Keratinocyte (primary cell): Measurements from ENCODE around the gene NADK2. TPM values are rescaled to one million over a fixed set of nuclear protein-coding genes. Genes with fewer than 3 reads are reported as not detected.

ENCODE experiments used
- DNase-seq: peaks from one replicate; pipeline ENCODE4 v3.0.0-alpha.2; 2011; ENCODE audit warnings: low read depth, missing footprints, low spot score
- FAIRE-seq: peaks from 2 replicates; lab custom pipeline; 2011; peaks lifted over from hg19 to GRCh38; lab: Jason Lieb, UNC
- H2AFZ ChIP-seq: 2 replicates; pipeline ENCODE4 v1.6.0; 2012; ENCODE audit warnings: low read length, control low read depth, inconsistent platforms; ENCODE audit not compliant: control insufficient read depth
- H3K27ac ChIP-seq: 2 replicates; pipeline ENCODE4 v1.5.1; 2011; ENCODE audit warnings: low read length; ENCODE audit not compliant: control insufficient read depth, insufficient read depth
- H3K27me3 ChIP-seq: 3 replicates; pipeline ENCODE4 v1.6.0; 2011; ENCODE audit warnings: low read length; ENCODE audit not compliant: control insufficient read depth, insufficient read depth; ENCODE audit errors: extremely low read depth
- H3K36me3 ChIP-seq, 2 experiments: 2 replicates in 1 of 2; 3 replicates in 1 of 2; pipeline ENCODE4 v1.5.1; 2011; ENCODE audit warnings: low read length in 2 of 2, mild to moderate bottlenecking in 1 of 2; ENCODE audit not compliant: control insufficient read depth in 2 of 2, insufficient read depth in 2 of 2; ENCODE audit errors: extremely low read depth in 1 of 2
- H3K4me1 ChIP-seq: 3 replicates; pipeline ENCODE4 v1.5.1; 2011; ENCODE audit warnings: low read length; ENCODE audit not compliant: control insufficient read depth, insufficient read depth; ENCODE audit errors: extremely low read depth
- H3K4me2 ChIP-seq: 3 replicates; pipeline ENCODE4 v1.6.0; 2011; ENCODE audit warnings: low read depth, low read length; ENCODE audit not compliant: control insufficient read depth, insufficient read depth; ENCODE audit errors: extremely low read depth
- H3K4me3 ChIP-seq, 3 experiments: fragments of 200-600 bp in 1 of 3; sonication (generic) in 1 of 3; 2 replicates in 2 of 3; 3 replicates in 1 of 3; pipeline ENCODE4 v1.5.1; 2011 to 2016; ENCODE audit warnings: low read length in 3 of 3, mild to moderate bottlenecking in 3 of 3, control low read depth in 2 of 3, inconsistent platforms in 1 of 3, low read depth in 1 of 3, mixed read lengths in 1 of 3, mixed run types in 1 of 3, moderate library complexity in 1 of 3; ENCODE audit not compliant: control insufficient read depth in 2 of 3, insufficient read depth in 2 of 3; ENCODE audit errors: extremely low read depth in 1 of 3
- H3K79me2 ChIP-seq: 2 replicates; pipeline ENCODE4 v1.6.0; 2012; ENCODE audit warnings: low read length; ENCODE audit not compliant: control insufficient read depth, insufficient read depth
- H3K9ac ChIP-seq: 3 replicates; pipeline ENCODE4 v1.6.0; 2011; ENCODE audit warnings: low read length; ENCODE audit not compliant: control insufficient read depth, insufficient read depth; ENCODE audit errors: extremely low read depth
- H3K9me1 ChIP-seq: 3 replicates; pipeline ENCODE4 v1.6.0; 2011; ENCODE audit warnings: low read length; ENCODE audit not compliant: control insufficient read depth, insufficient read depth; ENCODE audit errors: extremely low read depth
- H3K9me3 ChIP-seq: 2 replicates; pipeline ENCODE4 v1.5.1; 2012; ENCODE audit warnings: low read depth, low read length; ENCODE audit not compliant: control insufficient read depth
- H4K20me1 ChIP-seq: 3 replicates; pipeline ENCODE4 v1.6.0; 2011; ENCODE audit warnings: low read length; ENCODE audit not compliant: control insufficient read depth, insufficient read depth; ENCODE audit errors: extremely low read depth
- EZH2 ChIP-seq: IDR thresholded peaks from one replicate; pipeline ENCODE4 v1.6.1; 2012; ENCODE audit warnings: inconsistent platforms, mild to moderate bottlenecking, low read length, moderate library complexity
- dilution Hi-C: fragments of 300-500 bp; cut with MboI; formaldehyde crosslinking; loops from one replicate; pipeline ENCODE4 v1.7.0; 2020; ENCODE audit warnings: low sequenced_read_pairs; ENCODE audit not compliant: extremely low pct_ligation_motif_present
- polyA plus RNA-seq, 5 experiments: library from polyadenylated mRNA; depleted of rRNA in 3 of 5; stranded (reverse) in 3 of 5; stranded (forward) in 1 of 5; unstranded in 1 of 5; fragments of >200 nt; gene quantifications; 1 replicate in 1 of 5; 2 replicates in 3 of 5; 3 replicates in 1 of 5; pipeline versions ENCODE4 v1.2.1 to v1.2.3, GENCODE V29; 2011 to 2012; ENCODE audit warnings: missing spikeins in 2 of 5, low read depth in 1 of 5, low replicate concordance in 1 of 5
- TF ChIP-seq, protein P1 (sequence below), 3 experiments: IDR thresholded peaks in 1 of 3; conservative IDR thresholded peaks in 1 of 3; optimal IDR thresholded peaks in 1 of 3; 2 replicates in 2 of 3; 3 replicates in 1 of 3; pipeline versions ENCODE3 to v1.5.1; 2011; ENCODE audit warnings: low read length in 3 of 3, mild to moderate bottlenecking in 3 of 3, moderate library complexity in 2 of 3, control low read depth in 1 of 3, inconsistent platforms in 1 of 3; ENCODE audit not compliant: insufficient read depth in 2 of 3; ENCODE audit errors: extremely low read depth in 1 of 3

NADK2 gene
- polyA plus RNA-seq, 1 donor (not counting 4 experiments of a cell fraction or from before 2014, with no cell fraction given) = 15.4 TPM

DNA sequence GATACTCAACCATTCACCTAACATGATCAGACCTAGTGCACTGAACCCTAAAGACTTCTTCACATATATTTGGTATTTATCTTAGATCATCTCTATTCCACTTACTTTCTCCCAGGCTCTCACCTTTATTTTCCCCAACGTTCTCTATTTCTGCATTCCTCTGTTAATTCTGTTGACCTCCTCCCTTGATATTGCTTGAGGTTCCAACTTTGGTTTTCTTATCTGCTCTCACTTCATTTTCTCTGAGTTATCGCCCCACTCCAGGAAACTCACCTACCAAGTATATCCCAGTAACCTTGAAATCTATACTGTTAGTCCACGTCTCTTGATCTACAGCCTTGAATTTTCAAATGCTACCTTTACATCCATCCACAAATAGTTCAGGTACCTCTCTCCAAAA, 9.2 kb downstream of the NADK2 start:
- Histone ChIP-seq H2AFZ (no peak overlapping the region), H3K4me3 (no peak overlapping the region), H3K4me1 (peaks cover under 1% of the 10 kb centered on the region), H3K79me2 (peaks cover under 1% of the 10 kb centered on the region), H3K9ac (no peak overlapping the region), H3K27ac (no peak overlapping the region), H3K9me1 (no peaks in the 10 kb centered on the region), H3K27me3 (no peaks in the 10 kb centered on the region), H4K20me1 (no peaks in the 10 kb centered on the region), H3K4me2 (no peak overlapping the region), H3K9me3 (no peaks in the 10 kb centered on the region), H3K36me3 (no peaks in the 10 kb centered on the region)
- dilution Hi-C loops = no loop called here
- FAIRE-seq (no peak), DNase-seq (no peak)
- TF ChIP-seq, protein P1, sequence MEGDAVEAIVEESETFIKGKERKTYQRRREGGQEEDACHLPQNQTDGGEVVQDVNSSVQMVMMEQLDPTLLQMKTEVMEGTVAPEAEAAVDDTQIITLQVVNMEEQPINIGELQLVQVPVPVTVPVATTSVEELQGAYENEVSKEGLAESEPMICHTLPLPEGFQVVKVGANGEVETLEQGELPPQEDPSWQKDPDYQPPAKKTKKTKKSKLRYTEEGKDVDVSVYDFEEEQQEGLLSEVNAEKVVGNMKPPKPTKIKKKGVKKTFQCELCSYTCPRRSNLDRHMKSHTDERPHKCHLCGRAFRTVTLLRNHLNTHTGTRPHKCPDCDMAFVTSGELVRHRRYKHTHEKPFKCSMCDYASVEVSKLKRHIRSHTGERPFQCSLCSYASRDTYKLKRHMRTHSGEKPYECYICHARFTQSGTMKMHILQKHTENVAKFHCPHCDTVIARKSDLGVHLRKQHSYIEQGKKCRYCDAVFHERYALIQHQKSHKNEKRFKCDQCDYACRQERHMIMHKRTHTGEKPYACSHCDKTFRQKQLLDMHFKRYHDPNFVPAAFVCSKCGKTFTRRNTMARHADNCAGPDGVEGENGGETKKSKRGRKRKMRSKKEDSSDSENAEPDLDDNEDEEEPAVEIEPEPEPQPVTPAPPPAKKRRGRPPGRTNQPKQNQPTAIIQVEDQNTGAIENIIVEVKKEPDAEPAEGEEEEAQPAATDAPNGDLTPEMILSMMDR (optimal IDR thresholded peaks at IDR 0.05 in 1 of 3, IDR thresholded peaks at IDR 0.05 in 1 of 3, conservative IDR thresholded peaks at IDR 0.05 in 1 of 3; ENCODE audit: extremely low read depth in 1 of 3, insufficient read depth in 2 of 3, low read length in 3 of 3) = no peak
- no peak for TF ChIP-seq EZH2

DNA sequence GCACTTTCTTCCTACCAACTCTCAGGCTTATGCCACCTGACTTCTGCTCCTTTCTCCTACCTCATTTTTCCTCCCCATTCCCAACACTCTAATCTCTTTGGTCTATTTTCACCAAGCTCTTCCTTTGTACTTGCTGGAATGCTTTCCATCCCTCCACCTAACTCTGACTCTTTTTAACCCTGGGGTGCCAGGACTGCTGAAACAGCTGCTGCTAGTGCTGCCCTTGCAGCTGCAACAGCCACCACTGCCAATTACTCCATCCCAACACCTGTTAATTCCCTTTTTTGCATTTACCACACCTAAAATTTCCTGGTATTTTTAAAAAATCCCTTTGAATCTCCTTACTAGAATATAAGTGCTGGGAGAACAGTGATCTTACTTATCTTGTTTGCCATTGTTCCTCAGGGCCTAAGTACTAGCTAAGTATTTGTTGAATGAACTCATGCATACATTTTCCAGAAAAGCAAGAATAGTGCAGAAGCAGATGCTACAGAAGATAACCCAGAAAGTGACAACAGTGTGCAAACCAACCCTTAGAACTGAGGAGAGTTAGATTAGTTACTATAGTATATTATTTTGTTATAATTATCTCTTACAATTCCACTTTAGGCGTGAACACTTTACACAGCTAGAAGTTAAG, 11.5 kb downstream of the NADK2 start:
- dilution Hi-C loops = no loop called here
- H3K27ac ChIP-seq = no peak overlapping the region
- no peaks in the 10 kb centered on the region for H3K36me3 ChIP-seq
- no peak overlapping the region for H3K4me3 ChIP-seq
- no peaks in the 10 kb centered on the region for H3K9me3 ChIP-seq
- no peaks in the 10 kb centered on the region for H3K4me1 ChIP-seq
- H3K9me1 ChIP-seq = no peaks in the 10 kb centered on the region
- H3K9ac ChIP-seq = no peak overlapping the region
- FAIRE-seq = no peak
- H2AFZ ChIP-seq = no peak overlapping the region
- TF ChIP-seq, protein P1 (optimal IDR thresholded peaks at IDR 0.05 in 1 of 3, IDR thresholded peaks at IDR 0.05 in 1 of 3, conservative IDR thresholded peaks at IDR 0.05 in 1 of 3; ENCODE audit: extremely low read depth in 1 of 3, insufficient read depth in 2 of 3, low read length in 3 of 3) = no peak
- TF ChIP-seq EZH2 = no peak
- H3K27me3 ChIP-seq = no peaks in the 10 kb centered on the region
- no peaks in the 10 kb centered on the region for H3K79me2 ChIP-seq
- DNase-seq = no peak
- no peak overlapping the region for H3K4me2 ChIP-seq
- H4K20me1 ChIP-seq = no peaks in the 10 kb centered on the region
